Medulla oblongata (tissue), 1 donor: ENCODE measurements around the gene RNF150.
"Not testable (repeated sequence)": the region's sequence is repeated elsewhere in the genome, so short reads cannot be mapped to it uniquely, and the experiment has no call there.

ENCODE experiments used
- DNase-seq: peaks from one replicate; pipeline ENCODE4 v3.0.0-alpha.2; 2015; ENCODE audit errors: extremely low spot score

Gene RNF150

GRCh38 chr4:141077611-141078225 is 55.6 kb downstream of the RNF150 start:
- no peak for DNase-seq

- DNase-seq: no peak
Observed at GRCh38 chr4:141075553-141075952, 57.7 kb downstream of the RNF150 start.

GRCh38 chr4:141074098-141074878 is 59.0 kb downstream of the RNF150 start:
- DNase-seq: no peak

GRCh38 chr4:141066690-141067089 is 66.6 kb downstream of the RNF150 start:
- no peak for DNase-seq

- DNase-seq: no peak
Observed at GRCh38 chr4:141065872-141066271, 67.4 kb downstream of the RNF150 start.

- no peak for DNase-seq
Observed at GRCh38 chr4:141062651-141063050, 70.6 kb downstream of the RNF150 start.

- DNase-seq: no peak
Observed at GRCh38 chr4:141058591-141059512, 74.4 kb downstream of the RNF150 start.

GRCh38 chr4:141057582-141057981 is 75.7 kb downstream of the RNF150 start:
- DNase-seq: no peak

GRCh38 chr4:141056473-141056872 is 76.8 kb downstream of the RNF150 start:
- no peak for DNase-seq

GRCh38 chr4:141054446-141054845 is 78.8 kb downstream of the RNF150 start:
- no peak for DNase-seq

- DNase-seq: not testable (repeated sequence)
Observed at GRCh38 chr4:141050999-141051398, 82.3 kb downstream of the RNF150 start.

- DNase-seq: no peak
Observed at GRCh38 chr4:141047228-141047884, 85.9 kb downstream of the RNF150 start.

- no peak for DNase-seq
Observed at GRCh38 chr4:141046255-141046654, 87.0 kb downstream of the RNF150 start.

GRCh38 chr4:141045848-141046247 is 87.4 kb downstream of the RNF150 start:
- no peak for DNase-seq

- DNase-seq: no peak
Observed at GRCh38 chr4:141041021-141041476, 92.2 kb downstream of the RNF150 start.

GRCh38 chr4:141039156-141039555 is 94.1 kb downstream of the RNF150 start:
- no peak for DNase-seq

- no peak for DNase-seq
Observed at GRCh38 chr4:141038428-141038827, 94.8 kb downstream of the RNF150 start.

GRCh38 chr4:141037446-141037845 is 95.8 kb downstream of the RNF150 start:
- no peak for DNase-seq

GRCh38 chr4:141036786-141037185 is 96.5 kb downstream of the RNF150 start:
- DNase-seq: no peak

GRCh38 chr4:141035920-141036319 is 97.3 kb downstream of the RNF150 start:
- no peak for DNase-seq

GRCh38 chr4:141028024-141028529 is 105.2 kb downstream of the RNF150 start:
- no peak for DNase-seq
